Ishikawa (cell line): ENCODE results near the gene CABLES1.

Experiments
- CEBPB ChIP-seq: IDR thresholded peaks from 2 replicates; pipeline ENCODE4 v1.6.1; 2012
- EGR1 ChIP-seq: IDR thresholded peaks from 2 replicates; pipeline ENCODE4 v1.6.1; 2012
- EP300 ChIP-seq: IDR thresholded peaks from 2 replicates; pipeline ENCODE4 v1.6.1; 2012; ENCODE audit warnings: borderline replicate concordance
- FOXM1 ChIP-seq: IDR thresholded peaks from 2 replicates; pipeline ENCODE4 v1.6.1; 2012; ENCODE audit warnings: low read depth, borderline replicate concordance
- REST ChIP-seq: IDR thresholded peaks from 2 replicates; pipeline ENCODE4 v1.6.1; 2012; ENCODE audit warnings: low read depth, mild to moderate bottlenecking
- TAF1 ChIP-seq: IDR thresholded peaks from 2 replicates; pipeline ENCODE4 v1.6.1; 2012; ENCODE audit warnings: low read depth, mild to moderate bottlenecking
- YY1 ChIP-seq: IDR thresholded peaks from 2 replicates; pipeline ENCODE4 v1.6.1; 2012; ENCODE audit warnings: low read depth
- ZBTB7A ChIP-seq: IDR thresholded peaks from 2 replicates; pipeline ENCODE4 v1.6.1; 2012; ENCODE audit warnings: low read depth

- TF ChIP-seq CEBPB (no peak), TAF1 (no peak), EP300 (no peak), YY1 (no peak), FOXM1 (no peak), EGR1 (no peak), ZBTB7A (no peak), REST (no peak)
Observed at GRCh38 chr18:23234619-23235018, 99.3 kb downstream of the CABLES1 start.
